ENCODE measurements around the gene TOR1B.
"Not testable (repeated sequence)": the region's sequence is repeated elsewhere in the genome, so short reads cannot be mapped to it uniquely, and the experiment has no call there.

TOR1B gene

GRCh38 chr9:129777769-129778130, 25.2 kb upstream of the TOR1B start:
- TF ChIP-seq CTCF (IDR thresholded peaks at IDR 0.05; ENCODE audit: insufficient read depth, low read depth, low read length, missing control alignments): no peak
- DNase-seq (ENCODE audit: low read depth): peak; percentile 27
- no peak overlapping the region for H3K4me3 ChIP-seq (ENCODE audit: low read length)

- peak; percentile 73 for DNase-seq (ENCODE audit: low read depth)
- no peak for TF ChIP-seq CTCF (IDR thresholded peaks at IDR 0.05; ENCODE audit: insufficient read depth, low read depth, low read length, missing control alignments)
- H3K4me3 ChIP-seq (ENCODE audit: low read length): no peak overlapping the region
Measured at GRCh38 chr9:129778469-129778868, 24.5 kb upstream of the TOR1B start.

- H3K4me3 ChIP-seq (ENCODE audit: low read length): no peak overlapping the region
- no peak for DNase-seq (ENCODE audit: low read depth)
- no peak for TF ChIP-seq CTCF (IDR thresholded peaks at IDR 0.05; ENCODE audit: insufficient read depth, low read depth, low read length, missing control alignments)
Measured at GRCh38 chr9:129779560-129780190, 23.3 kb upstream of the TOR1B start.

GRCh38 chr9:129781131-129781530, 21.9 kb upstream of the TOR1B start:
- no peak for DNase-seq (ENCODE audit: low read depth)
- H3K4me3 ChIP-seq (ENCODE audit: low read length): no peak overlapping the region
- TF ChIP-seq CTCF (IDR thresholded peaks at IDR 0.05; ENCODE audit: insufficient read depth, low read depth, low read length, missing control alignments): no peak

- TF ChIP-seq CTCF (IDR thresholded peaks at IDR 0.05; ENCODE audit: insufficient read depth, low read depth, low read length, missing control alignments): no peak
- no peak for DNase-seq (ENCODE audit: low read depth)
Measured at GRCh38 chr9:129781981-129782380, 21.0 kb upstream of the TOR1B start.

GRCh38 chr9:129783516-129784361, 19.2 kb upstream of the TOR1B start:
- TF ChIP-seq CTCF (IDR thresholded peaks at IDR 0.05; ENCODE audit: insufficient read depth, low read depth, low read length, missing control alignments): peak; percentile 93
- DNase-seq (ENCODE audit: low read depth): peak; percentile 71
- H3K4me3 ChIP-seq (ENCODE audit: low read length): no peak overlapping the region

More at GRCh38 chr9:129781981-129782380, 21.0 kb upstream of the TOR1B start:
- no peak overlapping the region for H3K4me3 ChIP-seq (ENCODE audit: low read length)

GRCh38 chr9:129784970-129785369, 18.0 kb upstream of the TOR1B start:
- DNase-seq (ENCODE audit: low read depth); H3K4me3 ChIP-seq (ENCODE audit: low read length): not testable (repeated sequence)

All from epithelial cell of esophagus (primary cell).